NCI-H1048 (cell line): ENCODE data around the gene CYP1A1.
"Not testable (repeated sequence)": the region's sequence is repeated elsewhere in the genome, so short reads cannot be mapped to it uniquely, and the experiment has no call there.

ENCODE experiments used
- DNase-seq: peaks from one replicate; lab custom pipeline; 2025; lab: John Stamatoyannopoulos, UW

CYP1A1 gene

DNA sequence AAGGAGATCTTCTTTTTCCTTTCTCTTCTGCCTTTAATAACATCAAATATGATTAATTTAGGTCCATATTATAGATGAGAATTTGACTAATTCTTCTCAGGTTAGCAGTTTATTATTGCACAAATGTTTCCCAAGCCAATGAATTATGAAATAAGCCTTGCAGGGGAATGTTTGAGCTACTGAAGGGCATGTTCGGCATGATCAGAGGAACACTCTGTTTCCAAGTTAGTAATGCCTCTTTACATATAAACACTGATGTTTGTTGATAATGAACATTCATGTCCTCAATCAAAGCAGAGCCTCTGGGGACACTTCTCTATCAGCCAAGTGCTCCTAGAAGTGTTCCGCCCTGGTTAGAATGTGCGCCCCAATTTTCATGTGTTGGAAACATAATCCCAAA is 10.0 kb upstream of the CYP1A1 start:
- no peak for DNase-seq

GRCh38 chr15:74733269-74733668 is 7.9 kb upstream of the CYP1A1 start:
- DNase-seq = no peak

- DNase-seq = no peak
Measured at GRCh38 chr15:74732846-74733245, 7.5 kb upstream of the CYP1A1 start.

DNA sequence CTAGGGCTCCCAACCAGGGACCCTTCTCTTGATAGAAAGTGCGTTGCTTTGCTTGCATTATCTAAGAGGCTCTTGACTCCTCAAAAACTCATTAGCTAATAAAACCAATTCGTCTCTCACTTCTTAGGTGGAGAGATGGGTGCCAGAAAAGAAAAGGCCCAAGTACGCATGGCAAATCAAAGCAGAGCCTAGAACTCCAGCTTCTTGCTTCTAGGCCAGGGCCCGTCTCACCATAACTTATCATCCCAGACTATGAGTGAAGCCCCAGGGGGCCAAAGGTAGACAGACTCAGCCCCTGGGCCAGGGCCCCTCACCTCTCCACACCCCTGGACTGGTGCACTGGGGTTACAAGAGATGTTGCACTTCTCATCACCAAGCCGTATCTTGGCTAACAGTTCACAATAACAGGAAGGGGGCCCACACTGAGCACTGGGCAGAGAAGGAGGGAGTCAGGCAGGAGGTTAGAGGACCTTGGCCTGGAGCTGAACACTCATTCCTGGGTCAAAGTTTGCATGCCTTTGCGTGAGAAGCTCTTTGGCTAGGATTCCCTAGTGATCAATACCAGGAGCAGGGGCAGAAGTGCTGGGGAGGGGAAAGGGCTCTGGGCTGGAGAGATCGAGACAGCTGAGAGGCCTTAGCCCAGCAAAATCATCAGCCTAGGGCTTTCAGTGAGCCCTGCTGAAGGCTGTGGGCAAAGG is 5.4 kb upstream of the CYP1A1 start:
- DNase-seq = no peak

DNA sequence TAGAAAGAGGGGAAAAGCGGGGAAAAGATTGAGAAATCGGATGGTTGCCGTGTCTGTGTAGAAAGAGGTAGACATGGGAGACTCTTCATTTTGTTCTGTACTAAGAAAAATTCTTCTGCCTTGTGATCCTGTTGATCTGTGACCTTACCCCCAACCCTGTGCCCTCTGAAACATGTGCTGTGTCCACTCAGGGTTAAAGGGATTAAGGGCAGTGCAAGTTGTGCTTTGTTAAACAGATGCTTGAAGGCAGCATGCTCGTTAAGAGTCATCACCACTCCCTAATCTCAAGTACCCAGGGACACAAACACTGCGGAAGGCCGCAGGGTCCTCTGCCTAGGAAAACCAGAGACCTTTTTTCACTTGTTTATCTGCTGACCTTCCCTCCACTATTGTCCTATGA is 4.0 kb upstream of the CYP1A1 start:
- DNase-seq = not testable (repeated sequence)

DNA sequence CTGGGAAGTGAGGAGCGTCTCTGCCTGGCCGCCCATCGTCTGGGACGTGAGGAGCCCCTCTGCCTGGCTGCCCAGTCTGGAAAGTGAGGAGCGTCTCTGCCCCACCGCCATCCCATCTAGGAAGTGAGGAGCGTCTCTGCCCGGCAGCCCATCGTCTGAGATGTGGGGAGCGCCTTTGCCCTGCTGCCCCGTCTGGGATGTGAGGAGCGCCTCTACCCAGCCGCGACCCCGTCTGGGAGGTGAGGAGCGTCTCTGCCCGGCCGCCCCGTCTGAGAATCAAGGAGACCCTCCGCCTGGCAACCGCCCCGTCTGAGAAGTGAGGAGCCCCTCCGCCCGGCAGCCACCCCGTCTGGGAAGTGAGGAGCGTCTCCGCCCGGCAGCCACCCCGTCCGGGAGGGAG is 3.4 kb upstream of the CYP1A1 start:
- not testable (repeated sequence) for DNase-seq

GRCh38 chr15:74727727-74728126 is 2.4 kb upstream of the CYP1A1 start:
- no peak for DNase-seq

DNA sequence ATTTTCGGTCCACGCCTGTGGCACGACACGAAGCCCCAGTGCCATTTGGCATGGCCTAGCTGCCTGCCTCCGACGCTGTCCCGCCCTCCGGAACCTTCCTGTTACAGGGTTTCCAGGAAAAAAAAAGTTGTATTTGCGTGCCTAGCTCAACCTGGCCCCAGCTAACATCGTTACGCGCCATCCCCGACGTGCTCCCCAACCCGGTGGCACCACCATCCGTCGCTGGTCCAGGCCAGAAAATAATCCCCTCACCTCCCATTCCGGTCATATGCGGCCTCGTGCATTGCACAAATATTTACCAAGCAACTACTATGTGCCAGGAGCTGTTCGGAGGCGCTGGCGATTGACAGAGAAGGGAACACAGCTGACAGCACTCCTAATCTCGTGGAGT is 1.4 kb upstream of the CYP1A1 start:
- DNase-seq = no peak

DNA sequence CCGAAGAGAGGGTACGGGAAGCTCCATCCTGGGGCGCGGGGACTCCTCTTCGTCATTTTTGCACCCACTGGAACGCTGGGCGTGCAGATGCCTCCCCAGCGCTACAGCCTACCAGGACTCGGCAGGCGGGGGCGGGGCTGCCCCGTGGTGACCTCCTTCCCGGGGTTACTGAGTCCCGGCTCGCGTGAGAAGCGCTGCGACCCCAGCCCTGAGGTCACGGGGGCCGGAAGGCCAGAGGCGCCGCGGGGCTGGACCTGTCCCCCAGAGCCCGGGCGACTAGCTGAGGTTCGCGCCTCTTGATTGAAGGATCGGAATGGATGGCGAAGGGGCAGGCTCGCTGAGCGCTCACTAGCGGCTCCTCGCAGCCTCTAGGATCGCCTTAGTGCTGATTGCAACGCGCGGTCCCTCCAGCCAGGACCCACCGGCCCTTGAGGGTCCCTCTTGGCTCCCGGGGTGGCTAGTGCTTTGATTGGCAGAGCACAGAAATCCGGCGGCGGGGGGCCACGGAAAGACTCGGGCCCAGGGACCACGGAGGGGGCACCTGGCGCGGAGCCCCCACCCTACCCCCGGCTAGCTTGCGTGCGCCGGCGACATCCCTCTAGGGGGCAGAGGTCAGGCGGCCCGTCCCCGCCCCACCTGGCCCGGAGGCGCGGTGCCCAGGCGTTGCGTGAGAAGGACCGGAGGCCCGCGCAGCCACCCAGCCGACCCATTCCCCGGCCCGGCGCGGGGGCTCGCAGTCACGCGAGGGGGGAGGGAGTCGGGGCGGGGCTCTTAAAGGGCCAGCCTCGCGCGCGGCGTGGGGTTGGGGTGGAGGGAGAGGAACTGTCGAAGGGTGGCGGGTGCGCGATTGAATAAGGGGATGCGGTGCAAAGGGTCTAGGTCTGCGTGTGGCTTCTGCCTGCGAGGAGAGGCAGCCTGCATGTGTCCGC is 781 bp upstream of the CYP1A1 start:
- no peak for DNase-seq

DNA sequence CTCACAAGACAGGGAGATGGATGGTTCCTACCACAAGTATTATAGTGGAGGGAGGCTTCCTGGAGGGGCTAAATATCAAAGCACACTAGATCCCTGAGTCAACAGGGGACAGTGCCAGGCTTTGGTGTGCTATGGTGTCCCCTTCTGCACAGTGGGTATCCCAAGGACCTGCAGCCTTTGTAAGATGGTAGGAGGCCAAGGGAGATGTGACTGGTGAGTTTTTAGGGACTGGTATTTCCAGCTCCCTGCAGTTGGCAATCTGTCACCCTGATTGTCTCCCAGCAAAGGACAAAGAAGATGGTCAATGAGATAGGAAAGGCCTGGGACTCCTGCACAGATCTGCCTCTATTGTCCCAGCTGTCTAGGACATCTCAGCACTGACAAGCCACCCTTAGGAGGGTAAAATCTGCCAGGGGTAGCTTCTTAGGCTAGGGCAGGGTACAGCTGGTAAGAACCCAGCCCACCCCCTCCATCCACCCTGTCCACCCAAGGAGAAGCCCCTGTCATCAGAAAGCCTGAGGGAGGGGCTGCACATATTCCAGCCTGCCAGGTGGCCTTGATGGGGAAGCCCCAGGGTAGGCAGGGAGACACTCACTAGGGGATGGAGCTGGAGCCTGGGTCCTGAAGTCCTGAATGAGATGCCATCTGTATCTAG is 631 bp downstream of the CYP1A1 start:
- no peak for DNase-seq

DNA sequence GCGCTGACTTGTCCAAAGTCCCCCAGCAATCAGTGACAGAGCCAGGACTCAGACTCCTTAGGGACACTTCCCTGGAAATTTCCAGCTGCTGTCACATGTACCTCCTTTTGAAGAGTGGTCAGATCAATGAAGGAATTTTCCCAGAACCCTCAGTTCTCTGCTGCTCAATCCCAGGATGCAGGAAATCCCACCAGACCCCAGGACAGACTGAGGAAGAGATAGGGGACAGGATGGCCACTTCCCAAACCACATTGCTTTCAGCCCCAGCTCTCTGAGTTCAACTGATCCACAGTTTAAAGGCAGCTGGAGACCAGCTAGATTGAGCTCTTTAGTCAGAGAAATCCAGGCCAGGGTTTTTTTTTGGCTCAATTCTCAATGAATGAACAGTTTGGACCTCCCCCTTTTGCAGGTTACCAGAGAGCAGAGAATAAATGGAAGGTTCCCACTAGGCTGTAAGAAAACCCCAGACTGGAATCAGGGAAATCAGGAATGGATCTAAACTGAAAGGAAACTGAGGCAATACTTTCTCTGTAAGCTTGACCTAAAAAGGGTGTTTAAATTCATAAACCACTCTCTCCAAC is 1.5 kb downstream of the CYP1A1 start:
- no peak for DNase-seq

GRCh38 chr15:74723187-74723586 is 2.1 kb downstream of the CYP1A1 start:
- no peak for DNase-seq

DNA sequence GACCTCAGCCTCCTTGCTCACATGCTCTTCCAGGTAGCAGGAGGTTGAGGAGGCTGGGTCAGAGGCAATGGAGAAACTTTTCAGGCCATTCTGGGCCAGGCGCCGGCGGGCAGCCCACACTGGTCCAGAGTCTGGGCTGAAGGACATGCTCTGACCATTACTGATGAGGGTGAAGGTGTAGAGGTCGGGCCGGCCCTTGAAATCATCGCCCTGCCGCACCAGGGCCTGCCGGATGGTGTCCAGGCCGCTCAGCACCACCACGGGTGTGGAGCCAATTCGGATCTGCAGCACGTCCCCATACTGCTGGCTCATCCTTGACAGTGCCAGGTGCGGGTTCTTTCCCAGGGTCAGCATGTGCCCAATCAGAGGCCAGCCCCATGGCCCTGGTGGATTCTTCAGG is 2.7 kb downstream of the CYP1A1 start:
- no peak for DNase-seq

DNA sequence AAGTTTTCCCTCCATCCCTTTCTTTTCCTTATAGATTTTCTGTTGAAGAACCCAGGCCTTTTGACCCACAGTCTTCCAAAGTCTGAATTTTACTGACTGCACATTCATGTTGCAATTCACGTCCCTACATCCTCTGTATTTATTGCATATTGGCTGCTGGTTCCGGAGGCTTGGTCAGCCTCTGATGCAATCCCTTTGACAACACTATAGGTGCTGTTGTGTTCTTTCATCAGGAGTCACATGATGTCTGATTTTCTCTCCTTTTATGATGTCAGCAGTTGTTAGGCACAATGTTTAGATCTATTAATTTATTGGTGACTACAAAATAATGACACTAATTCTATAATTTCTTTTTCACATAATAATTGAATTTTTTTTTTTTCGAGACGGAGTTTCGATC is 8.7 kb downstream of the CYP1A1 start:
- DNase-seq = no peak

DNA sequence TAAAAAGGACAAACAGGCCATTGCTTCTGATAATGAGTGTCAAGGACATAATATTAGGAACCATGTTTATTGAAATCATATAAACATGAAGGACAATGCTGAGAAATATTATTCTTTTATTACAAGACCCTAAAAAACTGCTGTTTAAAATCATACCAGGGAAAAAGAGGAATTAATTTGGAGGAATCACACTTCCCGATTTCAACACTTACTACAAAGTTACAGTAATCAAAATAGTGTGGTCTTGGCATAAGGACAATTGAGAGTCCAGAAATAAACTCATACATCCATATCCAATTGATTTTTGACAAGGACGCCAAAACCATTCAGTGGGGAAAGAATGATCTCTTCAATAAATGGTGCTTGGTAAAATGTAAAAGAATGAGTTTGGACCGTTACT is 13.0 kb downstream of the CYP1A1 start:
- no peak for DNase-seq

DNA sequence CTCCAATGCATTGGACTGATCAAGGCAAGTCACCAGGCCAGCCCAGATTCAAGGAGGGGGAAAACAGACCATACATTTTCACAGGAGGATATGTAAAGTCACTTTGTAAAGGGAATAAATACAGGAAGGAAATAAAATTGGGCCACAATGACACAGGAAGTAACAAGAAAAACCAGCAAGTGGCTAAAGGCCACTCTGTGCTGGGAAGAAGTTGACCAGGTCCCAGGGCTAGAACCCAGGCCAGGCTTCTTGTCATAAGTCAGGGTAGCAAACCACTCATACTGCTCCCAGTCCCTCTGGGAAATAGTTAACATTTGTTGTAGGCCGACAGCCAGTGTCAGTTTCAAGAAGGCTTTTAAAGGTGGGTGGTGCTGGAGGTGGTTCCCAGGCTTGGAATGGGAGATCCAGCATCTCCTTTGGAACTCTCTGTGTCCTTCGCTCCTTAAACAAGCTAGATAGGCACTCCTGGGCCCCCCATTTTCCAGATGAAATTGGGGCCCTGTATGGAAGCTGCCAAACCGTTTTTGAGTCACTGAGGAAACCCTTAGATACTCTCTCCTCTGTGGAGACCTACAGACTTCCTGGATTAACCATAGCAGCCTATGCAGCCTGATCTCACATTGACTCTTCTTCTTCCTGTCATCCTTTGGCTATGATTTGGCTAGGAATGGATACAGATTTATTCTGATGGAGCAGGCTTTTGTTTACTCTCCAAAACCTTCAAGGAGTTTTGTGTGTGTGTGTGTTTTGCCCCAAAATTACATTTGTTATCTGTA is 14.8 kb downstream of the CYP1A1 start:
- no peak for DNase-seq

- no peak for DNase-seq
Measured at GRCh38 chr15:74709892-74710291, 15.4 kb downstream of the CYP1A1 start.

DNA sequence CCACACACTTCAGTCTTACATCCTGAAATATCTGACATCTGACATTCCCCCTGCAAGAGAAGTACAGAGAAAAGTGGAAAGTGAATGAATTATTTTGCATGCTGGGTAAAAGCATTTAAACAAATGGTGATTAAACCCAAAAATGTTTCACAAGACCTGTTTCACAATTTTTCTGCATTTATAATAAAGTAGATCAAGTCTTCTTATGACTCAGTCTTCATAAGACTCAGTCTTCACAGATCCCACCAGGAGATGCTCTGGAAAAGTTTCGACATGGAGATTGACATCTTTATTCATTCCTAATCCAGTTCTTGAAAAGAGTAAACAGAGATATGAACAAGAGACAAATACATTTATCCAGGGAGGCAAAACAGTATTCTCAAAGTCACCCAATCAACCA is 16.3 kb downstream of the CYP1A1 start:
- no peak for DNase-seq

DNA sequence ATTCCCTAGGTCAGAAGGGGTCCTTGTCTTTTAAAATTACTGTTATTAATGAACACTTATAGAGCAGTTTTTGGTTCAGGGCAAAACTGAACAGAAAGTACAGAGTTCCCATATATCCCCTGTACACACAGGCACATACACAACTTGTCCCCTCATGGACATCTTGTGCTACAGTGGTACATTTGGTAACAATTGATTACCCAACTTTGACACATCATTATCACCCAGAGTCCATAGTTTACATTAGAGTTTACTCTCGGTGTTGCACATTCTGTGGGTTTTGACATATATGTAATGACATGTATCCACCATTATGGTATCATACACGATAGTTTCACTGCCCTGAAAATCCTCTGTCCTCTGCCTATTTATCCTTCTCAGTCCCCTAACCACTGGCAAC is 28.5 kb downstream of the CYP1A1 start:
- DNase-seq = no peak

- DNase-seq = no peak
Measured at GRCh38 chr15:74696398-74696729, 29.0 kb downstream of the CYP1A1 start.

DNA sequence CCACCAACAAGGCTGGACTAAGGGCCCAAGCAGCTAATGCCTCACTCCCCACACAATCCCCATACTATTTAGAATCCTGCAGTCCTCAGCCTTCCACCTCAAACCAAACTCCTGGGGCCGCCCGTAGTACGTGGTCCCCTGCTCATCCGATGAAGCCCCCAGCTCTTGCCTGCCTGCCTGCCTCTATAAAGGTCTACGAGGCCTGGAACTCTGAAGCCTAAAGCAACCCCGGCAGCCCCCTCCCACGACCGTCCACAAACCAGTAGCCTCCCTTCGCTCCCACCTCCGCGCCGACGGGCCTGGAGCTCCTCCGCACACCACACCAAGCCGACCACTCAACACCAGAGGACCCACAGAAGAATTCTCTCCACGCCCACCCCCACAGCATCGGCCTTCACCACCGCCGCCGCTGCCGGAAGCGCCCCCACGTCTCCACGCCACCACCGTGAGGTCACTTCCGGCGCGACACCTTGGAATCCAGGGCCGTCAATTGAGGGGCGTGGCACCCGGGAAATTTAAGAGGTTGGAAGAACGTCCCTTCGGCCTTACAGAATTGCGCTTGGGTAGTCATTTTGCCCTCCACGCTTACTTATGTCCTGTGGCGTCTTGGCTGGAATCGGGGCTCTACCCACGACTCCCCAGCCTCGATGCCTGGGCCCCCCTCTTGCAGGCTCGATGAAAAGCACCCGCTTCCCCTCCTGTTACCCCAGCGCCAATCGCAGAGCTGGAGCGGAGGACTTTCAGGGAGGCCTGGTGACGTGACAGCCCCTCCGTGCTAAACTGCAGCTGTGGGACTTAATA is 29.5 kb downstream of the CYP1A1 start, which contains the start of gene EDC3:
TSS of gene EDC3 (minus strand) at position 428 of the 801 bp plus-strand sequence. CDS start 20,900 bp downstream, outside the sequence.
- DNase-seq = peak; percentile 65
